Ramos (cell line): Measurements from ENCODE around the gene UEVLD.
"Not testable (repeated sequence)": the region's sequence is repeated elsewhere in the genome, so short reads cannot be mapped to it uniquely, and the experiment has no call there.

Experiments used
- in situ Hi-C: fragments of 300-500 bp; cut with MboI; formaldehyde crosslinking; loops from one replicate; pipeline ENCODE4 v1.14.3; 2022; ENCODE audit warnings: low sequenced_read_pairs; ENCODE audit not compliant: unreplicated experiment

Gene UEVLD

DNA sequence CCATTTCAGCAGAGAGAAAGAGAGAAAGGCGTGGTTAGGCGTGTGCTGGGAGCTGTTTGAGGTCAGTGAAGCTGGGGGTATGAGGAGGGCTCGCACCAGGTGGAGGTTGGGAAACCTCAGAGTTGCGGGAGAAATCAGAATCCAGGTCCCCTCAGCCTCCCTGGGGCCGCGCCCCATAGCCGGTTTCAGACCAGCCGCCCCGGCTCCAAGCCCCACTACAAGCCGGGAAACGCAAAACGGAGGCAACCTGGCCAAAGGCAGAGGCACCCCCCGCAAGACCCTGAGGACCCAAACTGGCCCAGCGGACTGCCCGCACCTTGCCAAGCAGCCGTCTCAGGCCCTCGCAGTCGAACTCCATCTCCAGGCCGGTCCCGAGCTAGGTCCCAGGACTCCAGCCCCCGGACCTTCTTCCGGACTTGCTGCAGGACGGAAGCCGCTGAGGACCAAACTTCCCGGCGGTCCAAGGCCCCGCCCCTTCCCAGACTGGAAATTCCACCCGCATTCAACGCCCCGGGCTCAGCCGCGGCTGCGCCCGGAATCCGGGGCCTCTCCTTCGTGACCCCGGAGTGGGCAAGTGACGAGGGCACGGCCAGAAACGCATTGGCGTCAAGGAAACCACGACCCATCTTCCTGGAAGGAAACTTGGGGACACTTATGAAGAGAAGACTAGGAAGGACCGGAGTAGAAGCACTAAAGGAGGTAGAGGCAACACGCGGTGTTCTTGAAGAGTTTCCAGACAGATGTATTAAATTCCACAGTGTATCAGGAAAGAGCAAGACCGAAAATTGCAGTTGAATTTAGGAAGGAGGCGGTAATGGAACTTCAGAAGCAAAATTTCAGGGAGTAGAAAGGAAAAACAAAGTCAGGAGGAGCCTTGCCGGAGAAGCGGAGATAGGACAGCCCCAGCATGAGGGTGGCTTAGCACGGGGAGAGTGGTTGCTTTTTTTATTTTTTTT is at the start of gene UEVLD:
TSS of gene UEVLD (minus strand) at position 438 of the 956 bp plus-strand sequence. CDS start at position 358, 80 bp downstream.
- in situ Hi-C loops, result no loop called here

GRCh38 chr11:18634140-18635032 is 45.9 kb upstream of the UEVLD start, which contains the start of gene SPTY2D1:
Gene SPTY2D1 (minus strand): TSS chr11:18634342. CDS start chr11:18634257, 85 bp downstream.
- in situ Hi-C loops, result no loop called here

DNA sequence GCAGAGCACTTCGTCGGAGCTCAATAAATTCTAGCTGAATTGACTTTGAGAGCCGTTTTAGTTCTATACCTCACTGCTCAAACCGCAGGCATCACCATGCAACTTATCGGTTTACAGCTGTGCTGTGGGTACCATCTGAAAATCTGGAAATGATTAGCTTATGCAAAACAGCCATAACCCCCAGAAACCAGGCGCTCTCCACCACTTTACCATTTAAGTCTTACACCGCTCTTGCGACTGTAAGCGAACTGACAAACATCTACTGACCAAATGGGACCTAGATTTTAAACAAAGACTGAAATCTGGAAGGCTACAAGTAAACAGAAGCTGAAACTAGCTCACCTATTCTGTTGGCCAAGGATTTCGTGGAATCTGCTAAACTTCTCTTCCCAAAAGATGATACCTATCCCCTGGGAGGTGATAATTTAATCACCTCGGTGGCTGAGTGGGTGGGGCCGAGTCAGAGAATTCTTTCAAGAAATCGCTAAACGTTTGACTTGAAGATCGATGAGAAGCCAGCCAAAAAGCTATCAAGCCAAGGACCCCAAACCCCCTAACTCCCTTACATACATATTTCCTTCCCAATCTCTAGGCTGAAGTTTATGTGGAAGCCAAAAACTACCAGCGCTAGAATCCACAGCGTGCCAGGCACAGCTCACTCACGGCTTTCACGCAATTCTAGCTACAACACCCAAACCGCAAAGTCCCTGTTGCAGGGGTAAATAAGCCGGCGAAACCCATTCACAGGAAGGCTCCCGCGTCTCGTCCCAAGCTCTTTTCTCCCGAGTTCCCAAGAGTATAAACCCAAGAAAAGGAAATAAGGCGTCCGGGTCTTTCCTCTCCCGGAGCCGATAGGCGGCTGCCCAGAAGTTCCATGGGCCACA is 45.0 kb upstream of the UEVLD start:
- in situ Hi-C loops, result no loop called here

DNA sequence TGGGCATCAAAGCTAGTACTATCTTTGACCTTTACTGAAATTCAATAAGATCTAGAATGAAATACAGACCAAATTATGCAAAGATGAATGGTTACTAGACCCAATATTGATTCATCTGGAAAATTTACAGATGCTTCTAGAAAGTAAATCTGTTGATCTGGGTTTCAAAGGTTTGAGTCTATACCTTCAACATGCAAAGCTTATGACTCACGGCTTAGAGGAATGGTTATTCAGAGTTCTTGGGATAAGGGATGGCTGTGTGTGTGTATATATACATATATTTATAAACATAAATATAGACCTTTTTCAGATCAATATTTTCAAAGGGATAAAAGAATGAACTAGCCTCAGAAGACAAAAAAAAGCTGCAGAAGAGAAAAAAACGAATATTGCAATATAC is 44.3 kb upstream of the UEVLD start:
- in situ Hi-C loops, result no loop called here

- in situ Hi-C loops, result no loop called here
Measured at GRCh38 chr11:18624161-18624560, 35.6 kb upstream of the UEVLD start.

GRCh38 chr11:18623707-18624106 is 35.2 kb upstream of the UEVLD start:
- in situ Hi-C loops, result no loop called here

DNA sequence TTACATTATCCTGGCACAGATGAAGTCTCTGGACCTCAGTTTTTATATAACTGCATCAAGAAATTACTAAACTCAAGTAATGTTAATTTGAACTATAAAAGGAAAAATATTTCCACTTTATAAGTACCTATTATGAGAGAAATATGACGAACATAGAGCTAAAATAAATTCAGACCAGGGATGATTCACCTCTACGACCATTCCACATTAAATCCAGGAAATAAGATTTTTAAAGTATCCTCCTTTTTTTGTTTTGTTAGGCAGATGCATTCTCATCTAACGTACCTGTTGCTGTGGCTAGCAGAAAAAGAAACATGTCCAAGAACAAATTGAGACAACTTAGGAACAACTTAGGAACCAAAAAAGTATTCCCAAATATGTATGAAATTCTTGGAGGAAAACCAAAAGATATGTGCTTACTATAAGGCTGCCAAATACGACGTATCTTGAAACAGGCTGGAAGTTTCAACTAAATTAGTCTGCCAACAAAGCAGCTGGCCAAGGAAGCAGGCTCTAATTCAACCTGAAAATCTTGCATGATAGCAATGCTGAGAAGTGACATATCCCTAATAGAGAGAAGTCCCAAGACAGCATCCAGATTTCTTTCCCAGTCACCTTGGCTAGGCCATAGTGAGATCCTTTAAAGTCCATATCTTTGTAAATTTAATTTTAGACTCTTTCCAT is 29.9 kb upstream of the UEVLD start:
- in situ Hi-C loops, result no loop called here

GRCh38 chr11:18617688-18618341 is 29.3 kb upstream of the UEVLD start:
- in situ Hi-C loops, result no loop called here

GRCh38 chr11:18615628-18616392 is 27.3 kb upstream of the UEVLD start:
- in situ Hi-C loops, result no loop called here

DNA sequence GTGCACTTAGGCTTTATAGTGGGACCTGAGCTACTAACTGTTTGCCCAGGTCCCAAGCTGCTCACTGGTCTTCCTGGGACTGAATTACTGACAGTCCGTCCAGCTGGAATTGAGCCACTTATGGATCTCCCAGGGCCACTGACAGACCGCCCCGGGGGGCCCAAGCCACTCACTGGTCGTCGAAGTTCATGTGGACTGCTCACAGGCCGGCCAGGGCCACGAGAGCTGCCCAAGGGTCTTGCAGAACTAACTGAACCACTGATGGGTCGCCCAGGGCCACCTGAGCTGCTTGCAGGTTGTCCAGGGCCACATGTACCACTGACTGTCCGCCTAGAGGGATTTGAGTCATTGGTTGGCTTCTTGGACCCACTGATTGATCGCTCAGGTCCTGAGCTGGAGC is 26.1 kb upstream of the UEVLD start:
- in situ Hi-C loops, result no loop called here

DNA sequence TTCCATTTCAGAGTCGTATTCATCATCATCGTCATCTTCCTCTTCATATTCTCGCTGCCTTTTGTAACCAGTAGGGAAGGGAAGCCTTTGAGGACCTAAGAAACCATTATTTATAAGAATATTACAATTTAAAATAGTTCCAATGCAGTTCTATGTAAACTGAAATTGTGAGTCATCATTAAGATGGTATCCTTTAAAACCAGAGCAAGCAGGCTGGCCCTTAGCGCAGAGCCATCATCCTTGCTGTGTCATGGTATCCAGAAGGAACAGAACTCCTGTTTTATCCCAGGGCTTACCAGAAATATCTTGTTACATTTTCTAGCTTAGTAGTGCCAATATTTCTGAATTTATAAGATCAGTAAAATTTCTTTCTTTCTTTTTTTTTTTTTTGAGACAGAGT is 23.9 kb upstream of the UEVLD start:
- in situ Hi-C loops, result no loop called here

GRCh38 chr11:18611196-18611595 is 22.7 kb upstream of the UEVLD start:
- in situ Hi-C loops, result no loop called here

GRCh38 chr11:18608376-18608775 is 19.8 kb upstream of the UEVLD start:
- in situ Hi-C loops, result no loop called here

GRCh38 chr11:18600915-18601569 is 12.5 kb upstream of the UEVLD start:
- in situ Hi-C loops, result no loop called here

- in situ Hi-C loops, result no loop called here
Measured at GRCh38 chr11:18599739-18600230, 11.3 kb upstream of the UEVLD start, which contains the start of gene MISFA. Gene MISFA (plus strand): TSS chr11:18599789. CDS start chr11:18599929, 140 bp downstream.

- in situ Hi-C loops, result no loop called here
Measured at GRCh38 chr11:18594999-18595749, 6.6 kb upstream of the UEVLD start.

GRCh38 chr11:18594088-18594487 is 5.6 kb upstream of the UEVLD start:
- in situ Hi-C loops, result not testable (repeated sequence)
